ENCODE measurements around the gene MOB3A.

- no peak for TF ChIP-seq EZH2phosphoT487 (IDR thresholded peaks at IDR 0.05; ENCODE audit: low read depth)
- TF ChIP-seq CTCF (IDR thresholded peaks at IDR 0.05; ENCODE audit: low read depth, low read length) = no peak
Measured at GRCh38 chr19:2027361-2027760, 68.8 kb downstream of the MOB3A start.

Measured in OCI-LY3 (cell line).